K562 (cell line): ENCODE data around the gene FAM131C. TPM values are rescaled to one million over a fixed set of nuclear protein-coding genes. Genes with fewer than 3 reads are reported as not detected.

Experiments used
- CEBPG ChIP-seq, 3 experiments: fragments of 200-800 bp in 1 of 3; sonication (Bioruptor generic) in 1 of 3; sonication (generic) in 1 of 3; formaldehyde crosslinking in 1 of 3; IDR thresholded peaks in 2 of 3; conservative IDR thresholded peaks in 1 of 3; 2 replicates each; pipeline versions ENCODE4 v1.6.1 to v1.8.0; 2016 to 2022; ENCODE audit warnings: missing compliant biosample characterization in 2 of 3, missing genetic modification characterization in 2 of 3, mild to moderate bottlenecking in 1 of 3, missing genetic modification reagents in 1 of 3
- CEBPZ ChIP-seq: fragments of 150-350 bp; IDR thresholded peaks from 2 replicates; pipeline ENCODE4 v1.6.1; 2014; ENCODE audit warnings: low read depth, mild to moderate bottlenecking, low read length, borderline replicate concordance
- CHD2 ChIP-seq: IDR thresholded peaks from 2 replicates; pipeline ENCODE4 v1.6.1; 2011; ENCODE audit warnings: low read depth, low read length
- EHMT2 ChIP-seq: fragments of 450-650 bp; IDR thresholded peaks from 2 replicates; pipeline ENCODE4 v1.6.1; 2018; ENCODE audit warnings: antibody characterized with exemption
- KDM1A ChIP-seq, 2 experiments: fragments of 450-650 bp; IDR thresholded peaks; 2 replicates each; pipeline ENCODE4 v1.6.1; 2016; ENCODE audit warnings: mild to moderate bottlenecking in 2 of 2
- MYC ChIP-seq, 2 experiments: fragments of 250-450 bp in 1 of 2; sonication (Bioruptor Pico) in 1 of 2; IDR thresholded peaks; 2 replicates each; pipeline versions ENCODE4 v1.5.1 to v1.6.1; 2012 to 2021; ENCODE audit warnings: low read depth in 2 of 2, borderline replicate concordance in 1 of 2, improper control_type of control experiment in 1 of 2, low read length in 1 of 2, mild to moderate bottlenecking in 1 of 2, moderate library complexity in 1 of 2
- NR1H2 ChIP-seq: sonication (generic); formaldehyde crosslinking; IDR thresholded peaks from 2 replicates; pipeline ENCODE4 v1.4.0; 2020; ENCODE audit warnings: mild to moderate bottlenecking, missing genetic modification reagents
- RBM17 ChIP-seq: fragments of 200-400 bp; formaldehyde crosslinking; IDR thresholded peaks from 2 replicates; pipeline ENCODE4 v1.6.1; 2017; ENCODE audit warnings: low read depth, mild to moderate bottlenecking, low read length, borderline replicate concordance
- SIRT6 ChIP-seq: IDR thresholded peaks from one replicate; pipeline ENCODE4 v1.6.1; 2012; ENCODE audit warnings: low read depth, mild to moderate bottlenecking, control low read depth, inconsistent platforms, low read length, moderate library complexity
- TSC22D4 ChIP-seq: fragments of 450-650 bp; IDR thresholded peaks from 2 replicates; pipeline ENCODE4 v1.6.1; 2016; ENCODE audit warnings: missing genetic modification characterization, missing biosample characterization, control low read depth
- USF1 ChIP-seq: sonication (generic); formaldehyde crosslinking; IDR thresholded peaks from 2 replicates; pipeline ENCODE4 v1.9.0; 2022; ENCODE audit warnings: mild to moderate bottlenecking, missing genetic modification reagents
- ZBTB40 ChIP-seq, 2 experiments: fragments of 450-650 bp in 1 of 2; sonication (generic) in 1 of 2; formaldehyde crosslinking in 1 of 2; IDR thresholded peaks; 2 replicates each; pipeline versions ENCODE4 v1.7.1 to v1.9.0; 2016 to 2022; ENCODE audit warnings: inconsistent platforms in 1 of 2, mild to moderate bottlenecking in 1 of 2, missing genetic modification reagents in 1 of 2
- polyA plus RNA-seq, 8 experiments: library from polyadenylated mRNA; depleted of rRNA in 4 of 8; stranded (reverse) in 5 of 8; unstranded in 3 of 8; fragments of >200 nt; fragmentation: Nextera tagmentation in 2 of 8; fragmentation: Illumina TruSeq in 1 of 8; extraction: Ambion mirVana in 2 of 8; extraction: Trizol in 1 of 8; gene quantifications; 2 replicates each; pipeline versions ENCODE4 v1.2.1 to v1.2.3, GENCODE V29; 2011 to 2014; ENCODE audit warnings: inconsistent platforms in 1 of 8, missing spikeins in 1 of 8
- total RNA-seq, 7 experiments: library from RNA; depleted of rRNA in 6 of 7; stranded (reverse); fragments of >200 nt in 6 of 7; fragmentation: Illumina TruSeq in 2 of 7; extraction: Trizol in 2 of 7; gene quantifications; 2 replicates each; pipeline versions ENCODE4 v1.2.1 to v1.2.3, GENCODE V29; 2011 to 2021; ENCODE audit warnings: low replicate concordance in 1 of 7

The FAM131C gene
- total and polyA plus RNA-seq, 9 of the 15 experiments (the other 6 are each of a cell fraction or from before 2014, with no cell fraction given), result 0.10 to 0.29 (median 0.16) TPM; not detected in 6

GRCh38 chr1:16032388-16033102, 40.9 kb downstream of the FAM131C start (continued):
- no peak for TF ChIP-seq EHMT2
- no peak for TF ChIP-seq ZBTB40 (IDR thresholded peaks at IDR 0.05)
- no peak for TF ChIP-seq ZBTB40 (CRISPR knock-in tag; IDR thresholded peaks at IDR 0.05)
- no peak for TF ChIP-seq TSC22D4 (tag)
- no peak for TF ChIP-seq RBM17
- no peak for TF ChIP-seq NR1H2 (CRISPR knock-in tag)
- TF ChIP-seq CEBPZ, result no peak
- TF ChIP-seq CHD2, result 0 out of 2 replicates have a peak, but pooled peaks have one; percentile 18
- TF ChIP-seq SIRT6, result no peak
- no peak for TF ChIP-seq KDM1A (IDR thresholded peaks at IDR 0.05)
- no peak; the same call in 1 of the 2 replicates for TF ChIP-seq USF1 (CRISPR knock-in tag)
- no peak for TF ChIP-seq CEBPG (CRISPR knock-in tag; IDR thresholded peaks at IDR 0.05)
- TF ChIP-seq CEBPG (tag; conservative IDR thresholded peaks at IDR 0.05 in 1 of 2, IDR thresholded peaks at IDR 0.05 in 1 of 2), result no peak
- peak; percentile 56 for TF ChIP-seq MYC (IDR thresholded peaks at IDR 0.05; ENCODE audit: low read depth, low read length)
- no peak for TF ChIP-seq MYC (CRISPR knock-in tag; IDR thresholded peaks at IDR 0.05; ENCODE audit: borderline replicate concordance, low read depth)
